Cardiac atrium fibroblast (primary cell): ENCODE results near the gene SRSF7. TPM values are rescaled to one million over a fixed set of nuclear protein-coding genes. Genes with fewer than 3 reads are reported as not detected.

ENCODE experiments used
- total RNA-seq: library from RNA; depleted of rRNA; stranded (reverse); fragments of >200 nt; gene quantifications from 2 replicates; pipeline ENCODE4 v1.2.3, GENCODE V29; 2015

SRSF7 gene
- 68.7 and 94.6 TPM in 2 replicates for total RNA-seq

DNA sequence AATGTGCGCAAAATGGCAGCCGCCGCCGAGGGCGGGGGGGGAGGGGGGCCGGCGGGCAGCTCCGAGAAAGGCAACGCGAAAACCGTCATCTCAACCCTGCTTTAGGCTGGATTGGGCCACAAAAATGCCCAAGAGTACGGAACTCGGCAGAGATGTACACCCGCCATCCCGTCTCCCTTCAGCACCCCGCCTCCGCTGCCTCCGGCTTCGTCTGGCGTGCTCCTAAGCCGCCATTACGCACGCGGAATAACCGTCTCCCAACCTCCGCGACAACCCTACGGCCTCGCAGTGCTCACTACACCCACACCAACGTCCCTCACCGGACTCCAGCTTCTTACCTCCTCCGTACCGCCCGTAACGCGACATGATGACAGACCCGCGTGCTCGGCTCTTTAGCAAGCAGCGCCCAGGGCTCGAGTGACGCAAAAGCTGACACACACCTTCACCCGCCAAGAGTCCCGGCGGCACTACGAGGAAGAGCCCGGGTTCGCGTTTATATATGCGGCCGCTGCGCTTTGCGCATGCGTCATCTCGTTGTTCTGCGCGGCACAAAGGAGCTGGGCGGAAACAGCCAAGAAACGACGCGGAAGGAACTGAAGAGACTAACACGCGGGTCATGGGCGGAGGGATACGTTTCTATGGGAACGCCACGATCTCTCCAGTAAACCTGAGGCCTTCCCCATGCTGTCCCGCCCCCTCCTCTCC is at the start of gene SRSF7:
Gene SRSF7 (minus strand): TSS at position 471 of the 705 bp plus-strand sequence. CDS start 105 bp downstream, at position 366.

Other genes starting within 250 kb of the SRSF7 start
- gene HNRNPLL, start 148.4 kb downstream of the SRSF7 start, total RNA-seq, result 28.7 and 33.6 TPM in 2 replicates
- 9.2 and 15.5 TPM in 2 replicates for gene GALM, start 85.2 kb downstream of the SRSF7 start, total RNA-seq
- 3.2 and 4.2 TPM in 2 replicates for gene GEMIN6, start 26.8 kb upstream of the SRSF7 start, total RNA-seq
- 6.7 and 11.5 TPM in 2 replicates for gene DHX57, start 124.6 kb upstream of the SRSF7 start, total RNA-seq
- gene MORN2, start 124.6 kb upstream of the SRSF7 start, total RNA-seq, result 22.0 and 27.5 TPM in 2 replicates
- gene ARHGEF33, start 138.5 kb upstream of the SRSF7 start, total RNA-seq, result 0.18 and 0.32 TPM in 2 replicates